ENCODE data around the gene PPP1R11.

The PPP1R11 gene

GRCh38 chr6:30047220-30047619, 19.8 kb upstream of the PPP1R11 start:
- no peak for TF ChIP-seq EZH2phosphoT487 (IDR thresholded peaks at IDR 0.05; ENCODE audit: borderline replicate concordance)
- TF ChIP-seq CTCF (conservative IDR thresholded peaks at IDR 0.05; ENCODE audit: low read length), result no peak
- Histone ChIP-seq H3K36me3 (ENCODE audit: insufficient read depth, low read length) (no peaks in the 10 kb centered on the region), H3K27me3 (ENCODE audit: insufficient read depth, low read length, poor library complexity, severe bottlenecking) (no peaks in the 10 kb centered on the region), H4K20me1 (ENCODE audit: insufficient read depth, low read length, poor library complexity, severe bottlenecking) (no peaks in the 10 kb centered on the region), H3K9me3 (ENCODE audit: insufficient read depth, low read depth, low read length) (no peaks in the 10 kb centered on the region), H3F3A (ENCODE audit: low read depth) (no peaks in the 10 kb centered on the region), H3K79me2 (ENCODE audit: insufficient read depth, low read length) (no peaks in the 10 kb centered on the region), H3K9me2 (replicated peaks; ENCODE audit: low read depth, low read length) (no peaks in the 10 kb centered on the region), H3K4me3 (ENCODE audit: low read length, poor library complexity, severe bottlenecking) (no peak overlapping the region), H3K4me2 (ENCODE audit: low read depth, low read length, poor library complexity, severe bottlenecking) (no peak overlapping the region), H3K4me1 (ENCODE audit: insufficient read depth, low read length, poor library complexity, severe bottlenecking) (no peaks in the 10 kb centered on the region), H2AFZ (ENCODE audit: low read length) (no peak overlapping the region), H3K9ac (ENCODE audit: low read depth, low read length, poor library complexity, severe bottlenecking) (no peak overlapping the region)

GRCh38 chr6:30053682-30054081, 13.3 kb upstream of the PPP1R11 start:
- H3K27me3 ChIP-seq (ENCODE audit: insufficient read depth, low read length, poor library complexity, severe bottlenecking), result no peaks in the 10 kb centered on the region
- no peaks in the 10 kb centered on the region for H4K20me1 ChIP-seq (ENCODE audit: insufficient read depth, low read length, poor library complexity, severe bottlenecking)
- H3K9ac ChIP-seq (ENCODE audit: low read depth, low read length, poor library complexity, severe bottlenecking), result no peak overlapping the region
- no peak overlapping the region for H3K4me2 ChIP-seq (ENCODE audit: low read depth, low read length, poor library complexity, severe bottlenecking)
- no peaks in the 10 kb centered on the region for H3K36me3 ChIP-seq (ENCODE audit: insufficient read depth, low read length)
- no peaks in the 10 kb centered on the region for H3F3A ChIP-seq (ENCODE audit: low read depth)
- no peaks in the 10 kb centered on the region; the same call in 1 of the 2 replicates for H3K79me2 ChIP-seq (ENCODE audit: insufficient read depth, low read length)
- H3K9me3 ChIP-seq (ENCODE audit: insufficient read depth, low read depth, low read length), result no peaks in the 10 kb centered on the region
- H3K9me2 ChIP-seq (replicated peaks; ENCODE audit: low read depth, low read length), result no peaks in the 10 kb centered on the region
- no peak overlapping the region for H3K4me3 ChIP-seq (ENCODE audit: low read length, poor library complexity, severe bottlenecking)
- H3K4me1 ChIP-seq (ENCODE audit: insufficient read depth, low read length, poor library complexity, severe bottlenecking), result no peaks in the 10 kb centered on the region
- TF ChIP-seq CTCF (conservative IDR thresholded peaks at IDR 0.05; ENCODE audit: low read length) (no peak), EZH2phosphoT487 (IDR thresholded peaks at IDR 0.05; ENCODE audit: borderline replicate concordance) (no peak)
- H2AFZ ChIP-seq (ENCODE audit: low read length), result no peak overlapping the region

GRCh38 chr6:30055513-30055912, 11.5 kb upstream of the PPP1R11 start:
- H4K20me1 ChIP-seq (ENCODE audit: insufficient read depth, low read length, poor library complexity, severe bottlenecking), result no peaks in the 10 kb centered on the region
- no peak overlapping the region for H3K4me2 ChIP-seq (ENCODE audit: low read depth, low read length, poor library complexity, severe bottlenecking)
- no peaks in the 10 kb centered on the region for H3K9me3 ChIP-seq (ENCODE audit: insufficient read depth, low read depth, low read length)
- no peaks in the 10 kb centered on the region for H3K27me3 ChIP-seq (ENCODE audit: insufficient read depth, low read length, poor library complexity, severe bottlenecking)
- no peaks in the 10 kb centered on the region for H3F3A ChIP-seq (ENCODE audit: low read depth)
- H3K36me3 ChIP-seq (ENCODE audit: insufficient read depth, low read length), result no peaks in the 10 kb centered on the region
- no peak overlapping the region for H2AFZ ChIP-seq (ENCODE audit: low read length)
- peaks cover 16% of the 10 kb centered on the region for H3K79me2 ChIP-seq (ENCODE audit: insufficient read depth, low read length)
- no peak overlapping the region for H3K4me3 ChIP-seq (ENCODE audit: low read length, poor library complexity, severe bottlenecking)
- peaks cover 14% of the 10 kb centered on the region for H3K4me1 ChIP-seq (ENCODE audit: insufficient read depth, low read length, poor library complexity, severe bottlenecking)
- no peak for TF ChIP-seq EZH2phosphoT487 (IDR thresholded peaks at IDR 0.05; ENCODE audit: borderline replicate concordance)
- TF ChIP-seq CTCF (conservative IDR thresholded peaks at IDR 0.05; ENCODE audit: low read length), result no peak
- H3K9ac ChIP-seq (ENCODE audit: low read depth, low read length, poor library complexity, severe bottlenecking), result no peak overlapping the region
- H3K9me2 ChIP-seq (replicated peaks; ENCODE audit: low read depth, low read length), result no peaks in the 10 kb centered on the region
